Heart right ventricle (tissue), 16 donors: ENCODE measurements around the gene GRID1. TPM values are rescaled to one million over a fixed set of nuclear protein-coding genes. Genes with fewer than 3 reads are reported as not detected.

ENCODE experiments used
- ATAC-seq, 8 donors: fragments of 200-7000 bp; cut with Tn5 transposase; one replicate each; pipeline ENCODE4 v1.9.1; 2020; ENCODE audit warnings: mild to moderate bottlenecking in 8 of 8, moderate library complexity in 8 of 8, moderate number of reproducible peaks in 1 of 8
- DNase-seq, 2 donors: peaks; one replicate each; pipeline ENCODE4 v3.0.0-alpha.2; 2020
- H3K27ac ChIP-seq, 10 donors: fragments of 200-600 bp; sonication (generic) in 2 of 10; one replicate each; pipeline versions ENCODE4 v1.5.0 to v1.8.0; 2020 to 2022; ENCODE audit warnings: mild to moderate bottlenecking in 3 of 10
- H3K27me3 ChIP-seq, 7 donors: fragments of 200-600 bp; one replicate each; pipeline ENCODE4 v1.8.0; 2021 to 2022; ENCODE audit warnings: mild to moderate bottlenecking in 2 of 7
- H3K36me3 ChIP-seq, 9 donors: fragments of 200-600 bp; sonication (generic) in 1 of 9; one replicate each; pipeline versions ENCODE4 v1.5.0 to v1.8.0; 2020 to 2022; ENCODE audit warnings: mild to moderate bottlenecking in 2 of 9
- H3K4me1 ChIP-seq, 9 donors: fragments of 200-600 bp; sonication (generic) in 1 of 9; one replicate each; pipeline versions ENCODE4 v1.5.0 to v1.8.0; 2020 to 2022; ENCODE audit warnings: mild to moderate bottlenecking in 4 of 9
- H3K4me3 ChIP-seq, 10 donors: fragments of 200-600 bp; sonication (generic) in 2 of 10; one replicate each; pipeline versions ENCODE4 v1.5.0 to v1.8.0; 2020 to 2022; ENCODE audit warnings: mild to moderate bottlenecking in 7 of 10, moderate library complexity in 2 of 10
- H3K9me3 ChIP-seq, 11 donors: fragments of 200-600 bp in 10 of 11; sonication (generic) in 2 of 11; one replicate each; pipeline versions ENCODE4 v1.5.0 to v1.8.0; 2013 to 2022; ENCODE audit warnings: mild to moderate bottlenecking in 2 of 11, control low read depth in 1 of 11, moderate library complexity in 1 of 11
- WGBS, 2 donors: extraction: QIAGEN DNeasy Blood & Tissue Kit; methylation state at CpG; one replicate each; pipeline ENCODE4 v1.1.7; 2013; ENCODE audit warnings: inconsistent platforms in 1 of 2; 5-methylcytosine and 5-hydroxymethylcytosine counted together
- intact Hi-C, 10 donors: fragments of 100-400 bp; cut with DNase I; formaldehyde crosslinking; loops; one replicate each; pipeline versions ENCODE4 v1.11.1 to v1.14.2; 2022
- polyA plus RNA-seq, 2 donors: library from polyadenylated mRNA; stranded (reverse); fragments of 200-250 nt; gene quantifications; one replicate each; pipeline ENCODE4 v1.2.3, GENCODE V29; 2013
- total RNA-seq, 10 donors: library from RNA; stranded (reverse); fragmentation: NEBNext Ultra II Directional in 3 of 10; extraction: Animal tissue kit (Norgen Biotek cat#: 25700) in 3 of 10; gene quantifications; one replicate each; pipeline versions ENCODE4 v1.2.1 to v1.2.4, GENCODE V29; 2021 to 2023
- TF ChIP-seq, protein P1 (sequence below), 9 donors: fragments of 200-600 bp; sonication (generic) in 2 of 9; IDR thresholded peaks; one replicate each; pipeline versions ENCODE4 v1.5.0 to v1.8.0; 2021 to 2022; ENCODE audit warnings: antibody characterized with exemption in 9 of 9, mild to moderate bottlenecking in 5 of 9, moderate library complexity in 1 of 9
- donor health status: Arrhythmogenic right ventricular cardiomyopathy.
- donor health status: ischemic (EF 13 %, LVEDD 7.1; RV severe dilation, severe dysfunction).
- donor health status: healthy with polysubstance abuse.
- donor health status: DM: no; HTN: yes; CAD: no.
- donor health status: DM: no; HTN: no; CAD: no.
- donor health status: ischemic (EF 25% LVEDD 6.9; RV normal size, moderate dysfunction).
- donor health status: ischemic (EF 25% LVEDD 5.7; RV mildly dilated, moderate dysfunction).
- donor health status: healthy.
- donor health status: DM: yes; HTN: yes; CAD: no.
- donor health status: Ischemic cardiomyopathy.
- donor health status: ischemic (EF 35%, LVEDD 5.7; RV mildly dilated, moderate dysfunction).
- donor health status: nonischemic (EF 11% LVEDD 7.7; RV severe dilation, severe dysfunction).
- donor health status: DM: yes; HTN: yes; CAD: no.
- donor health status: PGD.
- donor health status: ischemic (EF 29% LVEDD 5.4; RV normal size, mild dysfunction).
- donor health status: nonischemic (EF 23%, LVEDD 6.1; RV moderate dilation, normal function).

The GRID1 gene
- total and polyA plus RNA-seq, 12 donors: 0.44 to 3.4 (median 1.5) TPM

DNA sequence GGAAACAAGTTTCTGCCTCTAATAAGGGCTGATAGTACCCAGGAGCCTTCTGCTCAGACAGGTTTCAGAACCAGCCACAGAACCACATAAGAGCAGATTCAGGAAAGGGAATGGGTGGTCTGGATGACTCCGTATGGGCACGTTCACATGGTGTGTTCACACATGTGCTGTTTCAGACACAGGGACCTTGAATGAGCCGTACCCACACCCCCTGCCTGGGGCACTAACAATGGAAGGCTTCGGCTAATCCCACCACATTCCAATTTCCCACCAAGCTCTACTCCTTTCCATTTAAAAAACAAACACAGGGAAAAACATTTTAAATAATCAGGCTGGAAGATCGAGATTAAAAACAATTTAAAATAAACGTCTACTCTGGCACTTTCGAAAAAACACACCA is 217.3 kb downstream of the GRID1 start:
- Histone ChIP-seq H3K9me3 (no peaks in the 10 kb centered on the region), H3K27ac (no peak overlapping the region), H3K27me3 (peaks cover 0 to 12% (median 0%) of the 10 kb centered on the region in 7 donors), H3K36me3 (no peaks in the 10 kb centered on the region), H3K4me1 (no peaks in the 10 kb centered on the region), H3K4me3 (no peak overlapping the region)
- TF ChIP-seq, protein P1, sequence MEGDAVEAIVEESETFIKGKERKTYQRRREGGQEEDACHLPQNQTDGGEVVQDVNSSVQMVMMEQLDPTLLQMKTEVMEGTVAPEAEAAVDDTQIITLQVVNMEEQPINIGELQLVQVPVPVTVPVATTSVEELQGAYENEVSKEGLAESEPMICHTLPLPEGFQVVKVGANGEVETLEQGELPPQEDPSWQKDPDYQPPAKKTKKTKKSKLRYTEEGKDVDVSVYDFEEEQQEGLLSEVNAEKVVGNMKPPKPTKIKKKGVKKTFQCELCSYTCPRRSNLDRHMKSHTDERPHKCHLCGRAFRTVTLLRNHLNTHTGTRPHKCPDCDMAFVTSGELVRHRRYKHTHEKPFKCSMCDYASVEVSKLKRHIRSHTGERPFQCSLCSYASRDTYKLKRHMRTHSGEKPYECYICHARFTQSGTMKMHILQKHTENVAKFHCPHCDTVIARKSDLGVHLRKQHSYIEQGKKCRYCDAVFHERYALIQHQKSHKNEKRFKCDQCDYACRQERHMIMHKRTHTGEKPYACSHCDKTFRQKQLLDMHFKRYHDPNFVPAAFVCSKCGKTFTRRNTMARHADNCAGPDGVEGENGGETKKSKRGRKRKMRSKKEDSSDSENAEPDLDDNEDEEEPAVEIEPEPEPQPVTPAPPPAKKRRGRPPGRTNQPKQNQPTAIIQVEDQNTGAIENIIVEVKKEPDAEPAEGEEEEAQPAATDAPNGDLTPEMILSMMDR (IDR thresholded peaks at IDR 0.05): no peak
- 77 to 87% methylated on average over 7 of the region's 7 CpGs for WGBS, 2 donors
- ATAC-seq (no peak), DNase-seq (no peak)
- intact Hi-C loops: no loop called here

DNA sequence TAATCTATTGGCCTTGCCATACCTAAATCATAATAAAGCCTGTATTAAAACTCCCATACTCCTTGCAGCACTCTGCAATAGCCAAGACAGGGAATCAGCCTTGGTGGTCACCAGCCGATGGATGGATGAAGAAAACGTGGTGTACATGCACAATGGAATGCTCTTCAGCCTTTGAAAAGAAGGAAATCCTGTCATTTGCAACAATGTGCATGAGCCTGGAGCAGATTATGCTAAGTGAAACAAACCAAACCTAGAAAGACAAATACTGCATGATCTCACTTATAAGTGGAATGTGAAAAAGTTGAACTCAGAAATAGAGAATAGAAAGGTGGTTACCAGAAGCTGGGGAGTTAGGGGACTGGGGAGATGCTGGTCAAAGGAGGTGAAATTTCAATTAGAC is 218.5 kb downstream of the GRID1 start:
- Histone ChIP-seq H3K9me3 (no peaks in the 10 kb centered on the region), H3K27me3 (peaks cover 0 to 12% (median 0%) of the 10 kb centered on the region in 7 donors), H3K36me3 (no peaks in the 10 kb centered on the region), H3K4me1 (no peaks in the 10 kb centered on the region), H3K4me3 (no peak overlapping the region), H3K27ac (no peak overlapping the region)
- ATAC-seq (no peak), DNase-seq (no peak)
- TF ChIP-seq, protein P1 (IDR thresholded peaks at IDR 0.05): no peak
- 63 to 69% methylated on average over 2 of the region's 2 CpGs for WGBS, 2 donors
- intact Hi-C loops: no loop called here

DNA sequence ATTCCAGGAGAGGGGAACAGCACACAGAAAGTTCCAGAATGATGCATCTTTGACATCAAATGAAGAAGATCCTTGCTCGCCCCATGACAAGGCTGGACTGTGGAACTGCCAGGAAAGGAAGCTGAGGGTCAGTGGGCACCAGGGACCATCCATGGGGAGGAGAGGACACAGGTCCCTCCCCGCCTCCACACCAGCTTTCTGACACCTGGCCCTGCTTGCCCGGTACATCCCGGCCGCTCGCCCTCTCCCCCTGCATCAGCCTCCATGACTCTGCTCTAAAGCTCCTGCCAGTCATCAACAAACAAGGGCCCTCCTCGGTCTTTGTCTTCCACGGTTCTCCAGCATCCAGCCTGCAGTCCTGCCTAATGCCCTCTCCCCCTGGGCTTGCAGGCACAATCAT is 222.3 kb downstream of the GRID1 start:
- H3K4me3 ChIP-seq: no peak overlapping the region
- intact Hi-C loops: no loop called here
- H3K36me3 ChIP-seq: no peaks in the 10 kb centered on the region
- TF ChIP-seq, protein P1 (IDR thresholded peaks at IDR 0.05): no peak
- H3K9me3 ChIP-seq: no peaks in the 10 kb centered on the region
- ATAC-seq (no peak), DNase-seq (no peak)
- H3K4me1 ChIP-seq: no peaks in the 10 kb centered on the region
- H3K27ac ChIP-seq: no peak overlapping the region
- 81 to 90% methylated on average over 8 of the region's 8 CpGs for WGBS, 2 donors
- H3K27me3 ChIP-seq: peaks cover 0 to 8% (median 0%) of the 10 kb centered on the region in 7 donors

DNA sequence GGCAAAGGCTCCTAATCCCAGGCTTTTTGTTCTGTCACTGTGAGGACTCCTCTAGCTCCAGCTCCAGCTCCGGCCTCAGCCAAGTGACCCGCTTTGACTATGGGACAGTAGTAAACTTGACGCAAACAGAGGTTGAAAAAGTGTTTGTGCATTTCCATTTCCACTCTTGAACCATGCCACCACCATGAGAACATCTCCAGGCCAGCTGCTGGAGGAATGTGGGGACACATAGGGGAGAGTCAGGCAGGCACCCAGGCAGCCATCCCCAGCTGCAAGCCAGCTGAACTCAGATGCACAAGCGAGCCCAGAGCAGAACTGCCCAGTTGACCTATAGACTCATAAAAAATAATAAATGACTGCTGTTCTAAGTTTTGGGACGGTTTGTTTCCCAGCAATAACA is 224.7 kb downstream of the GRID1 start:
- Histone ChIP-seq H3K27me3 (peaks cover 0 to 6% (median 0%) of the 10 kb centered on the region in 7 donors), H3K36me3 (no peaks in the 10 kb centered on the region), H3K9me3 (no peaks in the 10 kb centered on the region), H3K27ac (no peak overlapping the region), H3K4me3 (no peak overlapping the region), H3K4me1 (no peaks in the 10 kb centered on the region)
- WGBS, 2 donors: 88 to 94% methylated on average over 5 of the region's 5 CpGs
- DNase-seq: no peak
- intact Hi-C loops: no loop called here
- TF ChIP-seq, protein P1 (IDR thresholded peaks at IDR 0.05): no peak
- ATAC-seq: no peak
